GM21528 (cell line): ENCODE data around the gene SGTA.
"Not testable (repeated sequence)": the region's sequence is repeated elsewhere in the genome, so short reads cannot be mapped to it uniquely, and the experiment has no call there.

Experiments
- ATAC-seq: cut with Tn5 transposase; IDR thresholded peaks from one replicate; pipeline ENCODE4 v1.9.1; 2021; ENCODE audit warnings: mild to moderate bottlenecking, moderate library complexity; ENCODE audit not compliant: unreplicated experiment, low FRiP score

SGTA gene

GRCh38 chr19:2795827-2796658 lies 13.0 kb upstream of the SGTA start:
- no peak for ATAC-seq

GRCh38 chr19:2793577-2793976 lies 10.5 kb upstream of the SGTA start:
- ATAC-seq = no peak

DNA sequence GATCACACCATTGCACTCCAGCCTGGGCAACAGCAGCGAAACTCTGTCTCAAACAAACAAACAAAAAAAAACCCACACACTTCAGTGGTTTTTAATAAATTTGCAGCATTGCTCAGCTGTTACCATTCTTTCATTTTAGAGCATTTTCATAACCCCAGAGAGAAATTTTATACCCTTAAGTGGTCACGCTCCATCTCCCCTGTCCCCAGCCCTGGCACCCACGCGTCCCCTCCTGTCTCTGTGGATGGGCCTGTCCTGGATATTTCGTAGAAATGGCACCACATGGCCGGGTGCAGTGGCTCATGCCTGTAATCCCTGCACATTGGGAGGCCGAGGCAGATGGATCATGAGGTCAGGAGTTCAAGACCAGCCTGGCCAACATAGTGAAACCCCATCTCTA lies 10.1 kb upstream of the SGTA start:
- no peak for ATAC-seq

DNA sequence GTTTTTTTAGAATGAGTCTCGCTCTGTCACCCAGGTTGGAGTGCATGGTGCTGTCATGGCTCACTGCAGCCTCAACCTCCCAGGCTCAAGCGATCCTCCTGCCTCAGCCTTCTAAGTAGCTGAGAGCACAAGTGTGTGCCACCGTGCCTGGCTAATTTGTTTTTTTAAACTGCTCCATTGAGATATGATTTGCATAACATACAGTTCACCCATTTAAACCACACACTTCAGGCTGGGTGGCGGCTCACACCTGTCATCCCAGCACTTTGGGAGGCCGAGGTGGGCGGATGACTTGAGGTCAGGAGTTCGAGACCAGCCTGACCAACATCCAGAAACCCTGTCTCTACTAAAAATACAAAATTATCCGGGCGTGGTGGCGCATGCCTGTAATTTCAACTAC lies 9.6 kb upstream of the SGTA start:
- not testable (repeated sequence) for ATAC-seq

DNA sequence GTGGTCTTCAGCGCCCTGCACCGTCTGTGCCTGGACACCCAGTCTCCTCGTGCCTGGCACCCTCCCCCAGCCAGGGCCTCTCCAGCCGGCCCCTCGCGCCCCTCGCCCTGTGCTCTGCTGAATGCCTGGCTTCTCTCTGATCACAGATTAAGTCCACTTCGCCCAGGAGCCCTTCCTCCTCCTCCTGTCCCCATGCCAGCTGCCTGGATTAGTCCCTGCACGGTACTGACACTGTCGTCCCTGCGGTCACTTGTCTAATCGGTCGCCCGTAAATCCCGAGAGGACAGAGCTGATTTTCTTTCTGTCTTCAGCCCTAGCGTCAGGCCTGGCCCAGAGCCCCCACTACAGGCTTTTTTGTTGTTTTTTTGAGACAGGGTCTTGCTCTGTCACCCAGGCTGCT lies 8.8 kb upstream of the SGTA start:
- no peak for ATAC-seq

DNA sequence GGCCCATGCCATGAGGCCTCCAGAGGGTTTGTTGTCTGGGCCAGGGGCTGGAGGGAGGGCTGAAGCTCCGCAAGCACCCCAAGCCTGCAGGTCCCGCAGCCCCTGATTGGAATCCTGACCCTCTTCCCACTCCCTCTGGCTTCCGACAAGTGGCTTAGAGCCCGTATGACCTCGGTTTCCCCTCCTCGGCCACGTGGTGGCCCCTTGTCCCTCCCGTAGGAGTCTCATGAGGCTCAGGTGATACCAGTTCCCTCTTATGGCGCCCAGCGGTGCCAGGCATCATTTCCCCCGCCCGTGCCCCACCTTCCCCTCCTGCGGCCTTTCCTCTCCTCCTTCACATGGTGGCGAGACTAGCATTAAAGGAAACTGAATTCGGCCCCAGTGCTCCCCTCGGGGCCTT lies 8.4 kb upstream of the SGTA start:
- no peak for ATAC-seq

GRCh38 chr19:2790557-2791271 lies 7.6 kb upstream of the SGTA start:
- no peak for ATAC-seq

DNA sequence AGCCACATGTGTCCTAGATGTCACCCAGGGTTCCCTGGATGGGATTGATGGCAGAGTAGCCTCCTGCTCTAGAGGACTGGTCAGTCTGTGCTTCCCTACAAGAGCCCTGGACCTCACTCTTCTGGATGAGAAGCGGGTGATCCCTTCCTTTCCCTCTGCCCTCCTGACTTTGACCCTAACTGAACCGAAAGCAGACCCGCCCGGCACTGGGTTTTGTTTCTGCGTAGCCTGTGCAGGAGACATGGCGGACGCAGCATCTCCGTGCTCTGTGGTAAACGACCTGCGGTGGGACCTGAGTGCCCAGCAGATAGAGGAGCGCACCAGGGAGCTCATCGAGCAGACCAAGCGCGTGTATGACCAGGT lies 7.1 kb upstream of the SGTA start:
- no peak for ATAC-seq

DNA sequence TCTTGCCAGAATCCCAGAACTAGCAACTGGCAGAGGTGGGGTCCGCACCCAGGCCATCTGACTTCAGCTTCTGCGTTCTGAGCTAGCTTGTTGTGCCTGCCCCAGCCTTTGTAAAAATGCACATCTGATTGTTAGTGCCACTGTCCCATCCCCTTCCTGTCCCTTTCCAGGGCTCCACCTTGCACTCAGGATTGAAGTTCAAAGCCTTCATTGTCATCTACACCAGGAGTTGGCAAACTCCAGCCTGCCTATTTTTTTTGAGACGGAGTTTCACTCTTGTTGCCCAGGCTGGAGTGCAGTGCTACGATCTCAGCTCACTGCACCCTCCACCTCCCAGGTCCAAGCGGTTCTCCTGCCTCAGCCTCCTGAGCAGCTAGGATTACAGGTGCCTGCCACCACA lies 5.2 kb upstream of the SGTA start:
- no peak for ATAC-seq

GRCh38 chr19:2787115-2787514 lies 4.0 kb upstream of the SGTA start:
- no peak for ATAC-seq

- peak; percentile 52 for ATAC-seq
These were observed 2.3 kb upstream of the SGTA start, which contains the start of gene THOP1 for GRCh38 chr19:2785244-2785997. Gene THOP1 (plus strand): TSS chr19:2785503. CDS start chr19:2785663, 160 bp downstream.

GRCh38 chr19:2783781-2784145 lies 690 bp upstream of the SGTA start:
- no peak for ATAC-seq

- no peak for ATAC-seq
These were observed 641 bp downstream of the SGTA start for GRCh38 chr19:2782329-2782935.

DNA sequence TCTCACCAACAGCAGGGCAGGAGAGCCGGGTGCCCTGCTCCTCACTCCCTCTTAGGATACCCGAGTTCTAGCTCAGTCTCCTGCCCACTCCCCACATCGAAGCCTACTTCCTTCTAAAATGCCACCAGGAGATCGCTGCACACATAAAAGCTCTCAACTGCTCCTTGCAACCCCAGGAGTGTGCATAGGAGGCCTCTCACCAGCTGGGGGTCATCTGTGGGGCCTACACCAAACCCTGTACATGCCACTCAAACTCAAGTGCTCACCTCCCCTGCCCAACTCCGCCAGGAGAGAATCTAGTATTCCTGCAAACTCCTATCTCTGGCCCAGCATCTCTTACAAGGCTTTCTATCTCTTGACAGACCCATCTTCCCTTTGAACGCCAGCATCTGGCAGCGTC lies 2.8 kb downstream of the SGTA start:
- no peak for ATAC-seq

GRCh38 chr19:2779121-2779740 lies 3.8 kb downstream of the SGTA start:
- no peak for ATAC-seq

DNA sequence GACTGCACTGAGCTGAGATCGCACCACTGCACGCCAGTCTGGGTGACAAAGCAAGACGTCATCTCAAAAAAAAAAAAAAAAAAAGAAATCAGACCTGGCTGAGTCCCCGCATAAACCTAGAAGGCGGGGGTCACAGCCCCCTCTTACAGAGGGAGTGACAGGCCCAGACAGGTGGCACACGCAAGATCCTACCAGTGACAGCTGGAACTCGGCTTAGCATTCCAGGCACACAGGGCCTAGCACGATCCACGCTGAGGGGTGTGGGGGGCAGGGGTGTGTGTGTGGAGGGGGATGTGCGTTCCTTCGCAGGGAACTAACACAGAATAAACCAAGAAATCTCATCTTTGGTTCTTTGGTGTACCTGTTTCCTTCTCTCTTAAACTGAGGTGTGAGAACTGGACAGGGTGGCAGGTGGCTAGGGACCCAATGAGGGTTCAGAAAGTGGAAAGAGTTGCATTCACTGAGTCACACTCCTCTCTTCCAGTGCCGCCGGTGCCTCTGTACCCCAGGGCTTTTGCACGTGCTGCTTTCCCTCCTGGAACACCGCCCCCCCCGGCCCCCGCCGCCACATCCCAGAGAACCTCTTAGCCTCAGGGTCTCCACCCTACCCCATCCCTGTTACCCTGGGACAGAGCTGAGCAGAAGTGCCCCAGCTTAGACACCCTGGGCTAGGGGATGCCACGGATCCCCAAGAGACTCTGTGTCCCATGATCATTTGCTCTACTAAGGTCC lies 5.0 kb downstream of the SGTA start:
- ATAC-seq = no peak

GRCh38 chr19:2775556-2776430 lies 7.3 kb downstream of the SGTA start:
- no peak for ATAC-seq

DNA sequence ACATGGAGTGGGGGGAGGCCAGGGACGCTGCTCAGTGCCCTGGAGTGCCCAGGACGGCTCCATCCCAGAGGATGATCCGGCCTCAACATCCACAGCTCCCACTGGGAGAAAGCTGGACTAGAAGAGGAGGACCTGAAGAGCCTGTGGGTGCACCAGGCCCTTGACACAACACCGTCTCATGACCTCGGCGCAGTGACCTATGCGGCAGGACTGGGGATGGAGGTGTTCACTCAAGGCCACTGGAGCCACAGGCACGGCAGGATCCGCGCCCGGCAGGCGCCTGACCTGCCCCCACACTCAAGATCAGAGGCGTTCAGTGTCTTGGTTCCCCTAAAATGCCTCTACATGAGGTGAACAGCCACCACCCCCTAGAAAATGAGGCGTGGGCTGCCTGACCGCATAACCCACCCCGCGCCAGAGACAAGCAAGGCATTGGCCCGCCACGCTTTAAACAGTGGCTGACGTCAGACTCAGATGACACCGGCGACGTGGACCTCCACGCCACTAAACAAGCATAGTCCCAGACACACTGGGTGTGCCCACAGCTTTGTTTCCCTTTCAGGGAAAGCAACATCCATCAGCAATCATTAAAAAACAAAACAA lies 8.0 kb downstream of the SGTA start:
- ATAC-seq = no peak
